Activated T-cell treated with anti-CD3 and anti-CD28 coated beads, Interleukin-2, amount 50 U/mL, for 24 hours (primary cell): ENCODE data around the gene TBX6.

ENCODE experiments used
- DNase-seq: peaks from one replicate; pipeline ENCODE4 v3.0.0-alpha.2; 2020
- H3K27ac Mint-ChIP-seq: 2 replicates; pipeline ENCODE4 v1.8.0; 2020; ENCODE audit warnings: mild to moderate bottlenecking, mixed read lengths
- H3K27me3 Mint-ChIP-seq: 2 replicates; pipeline ENCODE4 v1.8.0; 2020; ENCODE audit warnings: mixed read lengths
- H3K36me3 Mint-ChIP-seq: 2 replicates; pipeline ENCODE4 v1.8.0; 2020; ENCODE audit warnings: low read depth, mixed read lengths
- H3K4me1 Mint-ChIP-seq: 2 replicates; pipeline ENCODE4 v1.8.0; 2020; ENCODE audit warnings: low read depth, mixed read lengths
- H3K4me3 Mint-ChIP-seq: 2 replicates; pipeline ENCODE4 v1.8.0; 2020; ENCODE audit warnings: mild to moderate bottlenecking, moderate library complexity, mixed read lengths
- H3K9me3 Mint-ChIP-seq: 2 replicates; pipeline ENCODE4 v1.8.0; 2020; ENCODE audit warnings: mixed read lengths

Gene TBX6

DNA sequence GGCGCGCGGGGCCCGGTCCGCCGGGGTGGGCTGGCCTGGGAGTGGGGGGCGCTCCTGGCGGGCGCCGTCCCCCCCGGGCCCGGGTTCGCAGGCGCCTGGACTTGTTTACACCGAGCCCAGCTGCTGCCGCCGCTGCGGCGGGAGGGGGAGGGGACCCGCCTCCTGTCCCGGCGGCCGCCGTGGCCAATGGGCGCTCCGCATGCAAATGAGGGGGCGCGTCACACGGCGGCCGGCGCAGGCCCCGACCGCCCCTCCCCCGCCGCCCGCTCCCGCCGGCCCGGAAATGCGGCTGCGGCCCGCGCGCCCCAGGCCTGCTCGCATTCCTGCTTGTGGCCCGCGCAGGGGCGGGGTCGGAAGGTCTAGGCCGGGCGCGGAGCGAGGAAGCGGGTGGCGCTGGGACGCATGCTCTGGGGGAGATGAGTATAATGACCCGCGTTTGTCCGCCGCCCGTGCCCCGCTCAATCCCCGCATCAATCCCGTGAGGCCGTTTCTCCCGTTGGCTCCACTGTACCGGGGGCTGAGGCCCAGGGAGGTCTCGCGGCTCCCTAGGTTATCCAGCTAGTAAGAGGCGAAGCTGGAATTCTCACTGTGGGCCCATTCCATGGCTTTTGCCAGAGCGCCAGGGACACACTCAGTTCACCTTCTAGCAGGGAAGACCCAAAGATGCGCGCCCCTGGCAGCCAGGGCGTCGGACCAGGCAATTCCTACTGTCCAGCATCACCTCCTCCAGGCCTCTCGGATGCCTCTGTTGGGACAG is 4.6 kb upstream of the TBX6 start, which contains the start of gene YPEL3:
Gene YPEL3, minus strand, starts transcription at position 109 of the 757 bp plus-strand sequence. CDS start 731 bp downstream, outside the sequence.
- Mint-ChIP-seq H3K36me3 (peaks cover 42% of the 10 kb centered on the region), H3K4me3 (peak within 1 kb of the TSS; percentile 81), H3K4me1 (peaks cover 47% of the 10 kb centered on the region), H3K27me3 (no peaks in the 10 kb centered on the region), H3K27ac (peak within 1 kb of the TSS; percentile 91), H3K9me3 (peaks cover 16% of the 10 kb centered on the region)
- peak; percentile 90 for DNase-seq

DNA sequence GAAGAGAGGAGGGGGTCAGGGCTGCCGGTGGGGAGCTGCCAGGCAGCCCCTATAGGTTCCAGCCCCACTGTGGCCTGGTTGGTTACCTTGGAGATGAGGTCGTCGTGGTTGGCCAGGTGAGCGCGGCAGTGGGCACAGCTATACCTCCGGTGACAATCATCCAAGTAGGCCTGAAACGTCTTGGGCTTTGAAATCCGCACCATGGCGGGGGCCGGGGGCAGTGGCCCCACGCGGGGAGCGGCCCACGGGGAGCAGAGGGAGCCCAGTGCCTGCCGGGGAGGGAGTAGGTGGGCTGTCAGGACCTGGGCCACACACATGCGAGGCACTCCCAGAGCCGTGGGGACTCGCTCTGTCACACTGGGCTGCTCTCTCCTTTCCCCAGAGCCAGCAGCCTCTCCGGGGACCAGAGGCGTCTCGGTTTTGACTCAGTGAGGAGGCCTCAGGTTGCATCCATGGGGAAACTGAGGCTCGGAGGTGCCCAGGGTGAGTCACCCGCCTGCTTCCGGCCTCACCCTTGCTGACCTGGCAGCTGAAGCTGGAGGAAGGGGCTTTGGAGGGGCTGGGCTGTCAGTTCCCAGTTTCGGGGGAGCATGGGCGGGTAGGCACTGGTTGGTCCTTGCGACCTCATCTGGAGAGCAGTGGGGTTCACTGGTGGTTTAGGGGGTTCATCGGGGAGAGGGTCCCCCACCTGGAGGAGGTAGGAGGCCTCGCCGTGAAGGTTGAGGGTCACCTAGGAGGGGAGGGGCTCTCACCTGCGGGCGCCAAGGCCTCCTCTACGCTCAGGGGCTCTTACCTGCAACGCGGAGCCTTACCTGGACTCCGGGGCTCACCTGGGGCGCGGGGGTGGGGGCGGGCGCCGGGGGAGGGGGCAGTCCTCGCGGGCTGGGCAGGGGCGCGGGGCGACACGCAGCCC is 3.7 kb upstream of the TBX6 start:
- Mint-ChIP-seq H3K27ac (peak overlapping the region; percentile 91), H3K4me3 (peak overlapping the region; percentile 81), H3K4me1 (peaks cover 49% of the 10 kb centered on the region), H3K9me3 (peaks cover 16% of the 10 kb centered on the region), H3K36me3 (peaks cover 42% of the 10 kb centered on the region), H3K27me3 (no peaks in the 10 kb centered on the region)
- peak; percentile 56 for DNase-seq

DNA sequence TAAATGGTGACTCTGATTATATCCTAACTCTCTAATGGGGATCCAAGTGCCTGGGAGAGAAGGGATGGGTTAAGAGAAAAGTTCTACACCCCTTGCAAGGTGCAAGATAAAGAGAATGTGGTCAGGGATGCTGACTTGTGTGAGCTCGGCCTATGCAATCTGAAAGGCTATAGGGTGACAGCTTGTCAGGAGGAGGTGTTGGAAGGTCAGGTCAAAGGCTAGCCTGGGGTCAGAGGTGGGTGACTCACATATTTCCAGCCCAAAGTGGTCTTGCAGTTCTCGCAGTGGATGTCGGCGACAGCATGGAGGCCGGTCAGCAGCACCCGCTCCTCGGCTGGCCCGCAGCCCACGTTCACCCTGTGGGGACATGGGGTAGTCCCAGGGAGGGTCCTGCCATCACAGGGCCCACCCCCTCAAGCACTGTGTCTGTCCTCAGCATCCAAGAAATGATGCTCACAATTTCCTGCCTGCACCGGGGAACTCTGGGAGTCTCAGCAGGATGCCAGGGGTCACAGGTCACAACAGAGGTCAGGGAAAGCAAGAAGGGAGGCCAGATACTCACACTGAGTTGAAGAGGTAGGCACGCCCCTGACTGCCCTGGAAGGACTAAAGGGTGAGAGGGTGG is 2.9 kb upstream of the TBX6 start:
- Mint-ChIP-seq H3K36me3 (peaks cover 42% of the 10 kb centered on the region), H3K4me1 (peaks cover 57% of the 10 kb centered on the region), H3K27me3 (no peaks in the 10 kb centered on the region), H3K27ac (peak overlapping the region; percentile 91), H3K9me3 (peaks cover 16% of the 10 kb centered on the region), H3K4me3 (peak overlapping the region; percentile 81)
- no peak for DNase-seq

GRCh38 chr16:30092373-30093010 is 768 bp upstream of the TBX6 start:
- Mint-ChIP-seq H3K36me3 (peaks cover 34% of the 10 kb centered on the region), H3K27ac (peak overlapping the region; percentile 97), H3K4me3 (peak overlapping the region; percentile 87), H3K4me1 (peaks cover 68% of the 10 kb centered on the region), H3K9me3 (peaks cover 8% of the 10 kb centered on the region), H3K27me3 (no peaks in the 10 kb centered on the region)
- DNase-seq, result peak; percentile 83

GRCh38 chr16:30090610-30091331 is 953 bp downstream of the TBX6 start:
- H3K27ac Mint-ChIP-seq, result peak overlapping the region; percentile 88
- H3K4me3 Mint-ChIP-seq, result peak overlapping the region; percentile 36
- H3K4me1 Mint-ChIP-seq, result peaks cover 60% of the 10 kb centered on the region
- peaks cover 36% of the 10 kb centered on the region for H3K36me3 Mint-ChIP-seq
- no peak for DNase-seq
- no peaks in the 10 kb centered on the region for H3K27me3 Mint-ChIP-seq
- H3K9me3 Mint-ChIP-seq, result no peaks in the 10 kb centered on the region

- peak overlapping the region; percentile 88 for H3K27ac Mint-ChIP-seq
- H3K27me3 Mint-ChIP-seq, result no peaks in the 10 kb centered on the region
- H3K4me1 Mint-ChIP-seq, result peaks cover 45% of the 10 kb centered on the region
- H3K4me3 Mint-ChIP-seq, result no peak overlapping the region
- no peaks in the 10 kb centered on the region for H3K9me3 Mint-ChIP-seq
- no peak for DNase-seq
- peaks cover 39% of the 10 kb centered on the region for H3K36me3 Mint-ChIP-seq
These were observed 2.7 kb downstream of the TBX6 start for GRCh38 chr16:30088832-30089624.

- H3K4me3 Mint-ChIP-seq, result no peak overlapping the region
- H3K27ac Mint-ChIP-seq, result peak overlapping the region; percentile 69
- peaks cover 42% of the 10 kb centered on the region for H3K36me3 Mint-ChIP-seq
- no peaks in the 10 kb centered on the region for H3K27me3 Mint-ChIP-seq
- peaks cover 42% of the 10 kb centered on the region for H3K4me1 Mint-ChIP-seq
- DNase-seq, result no peak
- H3K9me3 Mint-ChIP-seq, result no peaks in the 10 kb centered on the region
These were observed 3.4 kb downstream of the TBX6 start for GRCh38 chr16:30088237-30088831.

- Mint-ChIP-seq H3K36me3 (peaks cover 52% of the 10 kb centered on the region), H3K4me3 (no peak overlapping the region), H3K27ac (peak overlapping the region; percentile 41), H3K9me3 (no peaks in the 10 kb centered on the region), H3K4me1 (peaks cover 34% of the 10 kb centered on the region), H3K27me3 (no peaks in the 10 kb centered on the region)
- no peak for DNase-seq
These were observed 4.4 kb downstream of the TBX6 start for GRCh38 chr16:30087181-30087898.

- Mint-ChIP-seq H3K9me3 (no peaks in the 10 kb centered on the region), H3K4me1 (peaks cover 26% of the 10 kb centered on the region), H3K4me3 (no peak overlapping the region), H3K27me3 (no peaks in the 10 kb centered on the region), H3K27ac (peak overlapping the region; percentile 41), H3K36me3 (peaks cover 56% of the 10 kb centered on the region)
- DNase-seq, result no peak
These were observed 5.2 kb downstream of the TBX6 start for GRCh38 chr16:30086291-30087140.

GRCh38 chr16:30085820-30086219 is 5.9 kb downstream of the TBX6 start:
- Mint-ChIP-seq H3K36me3 (peaks cover 63% of the 10 kb centered on the region), H3K9me3 (no peaks in the 10 kb centered on the region), H3K27ac (no peak overlapping the region), H3K4me3 (no peak overlapping the region), H3K4me1 (peaks cover 24% of the 10 kb centered on the region), H3K27me3 (no peaks in the 10 kb centered on the region)
- no peak for DNase-seq

- H3K27ac Mint-ChIP-seq, result no peak overlapping the region
- no peak overlapping the region for H3K4me3 Mint-ChIP-seq
- peaks cover 20% of the 10 kb centered on the region for H3K4me1 Mint-ChIP-seq
- peaks cover 68% of the 10 kb centered on the region for H3K36me3 Mint-ChIP-seq
- no peak for DNase-seq
- no peaks in the 10 kb centered on the region for H3K27me3 Mint-ChIP-seq
- no peaks in the 10 kb centered on the region for H3K9me3 Mint-ChIP-seq
These were observed 6.5 kb downstream of the TBX6 start for GRCh38 chr16:30085247-30085646.

DNA sequence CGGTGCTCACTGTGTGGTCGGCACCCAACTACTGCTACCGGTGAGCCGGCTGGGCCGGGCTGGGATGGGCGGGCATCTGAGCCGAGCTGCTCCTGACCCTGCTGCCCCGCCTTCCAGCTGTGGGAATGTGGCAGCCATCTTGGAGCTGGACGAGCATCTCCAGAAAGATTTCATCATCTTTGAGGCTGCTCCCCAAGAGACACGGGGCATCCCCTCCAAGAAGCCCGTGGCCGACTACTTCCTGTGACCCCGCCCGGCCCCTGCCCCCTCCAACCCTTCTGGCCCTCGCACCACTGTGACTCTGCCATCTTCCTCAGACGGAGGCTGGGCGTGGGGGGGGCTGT is 6.9 kb downstream of the TBX6 start:
- Mint-ChIP-seq H3K4me3 (no peak overlapping the region), H3K27me3 (no peaks in the 10 kb centered on the region), H3K36me3 (peaks cover 73% of the 10 kb centered on the region), H3K9me3 (no peaks in the 10 kb centered on the region), H3K27ac (peak overlapping the region; percentile 40), H3K4me1 (peaks cover 16% of the 10 kb centered on the region)
- no peak for DNase-seq
